ENCODE results near the gene C5orf46. TPM values are rescaled to one million over a fixed set of nuclear protein-coding genes. Genes with fewer than 3 reads are reported as not detected.

The C5orf46 gene
- total and polyA plus RNA-seq, 2 of the 13 experiments (the other 11 are each of a cell fraction or from before 2014, with no cell fraction given): not detected

DNA sequence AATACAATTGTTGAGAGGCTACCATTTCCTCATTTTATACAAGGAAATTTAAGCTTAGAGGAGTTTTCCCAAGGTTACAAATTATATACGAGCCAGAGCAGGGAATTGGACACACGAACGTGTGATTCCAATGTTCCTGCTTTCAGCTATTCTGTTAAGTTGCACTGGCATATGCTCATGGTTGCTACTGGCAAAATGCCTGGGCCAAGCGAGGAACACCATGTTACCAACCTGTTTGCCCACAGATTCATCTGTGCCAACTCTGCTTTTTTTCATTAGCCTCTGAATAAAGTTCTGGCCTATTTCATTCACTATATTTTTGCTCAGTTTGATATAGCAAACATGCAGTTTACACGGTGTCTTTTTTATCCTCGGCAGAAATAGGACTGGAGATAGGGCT lies 5.1 kb upstream of the C5orf46 start:
- ChIA-PET POLR2A (no interaction called here), CTCF (ENCODE audit: low intra/inter-chr PET ratio, low total read pairs) (no interaction called here)
- H3K9ac ChIP-seq (ENCODE audit: insufficient read depth, low read depth, low read length): no peak overlapping the region
- H3K79me2 ChIP-seq (ENCODE audit: insufficient read depth, low read length): no peaks in the 10 kb centered on the region
- H3K4me1 ChIP-seq (ENCODE audit: insufficient read depth, low read length): no peaks in the 10 kb centered on the region
- ATAC-seq (no peak), FAIRE-seq (no peak), DNase-seq (ENCODE audit: low spot score) (no peak)
- BruUV-seq (replicated peaks): no TSS peak
- 1% methylated on average over 6 of the region's 6 CpGs for WGBS (ENCODE audit: low lambda C conversion rate)
- no peaks in the 10 kb centered on the region for H3K9me3 ChIP-seq (ENCODE audit: low read length)
- TF ChIP-seq ZNF564 (CRISPR knock-in tag; IDR thresholded peaks at IDR 0.05) (no peak), SNAPC5 (CRISPR knock-in tag; IDR thresholded peaks at IDR 0.05; ENCODE audit: borderline replicate concordance) (no peak), NR2F2 (IDR thresholded peaks at IDR 0.05; ENCODE audit: borderline replicate concordance, low read depth) (no peak), JUNB (CRISPR knock-in tag; IDR thresholded peaks at IDR 0.05; ENCODE audit: borderline replicate concordance) (no peak), NR3C1 (CRISPR knock-in tag; IDR thresholded peaks at IDR 0.05) (no peak), FOXO1 (CRISPR knock-in tag; IDR thresholded peaks at IDR 0.05) (no peak), NBN (conservative IDR thresholded peaks at IDR 0.05) (no peak), SPEN (CRISPR knock-in tag; IDR thresholded peaks at IDR 0.05; ENCODE audit: low read depth) (no peak), ZNF550 (CRISPR knock-in tag; IDR thresholded peaks at IDR 0.05; ENCODE audit: borderline replicate concordance) (no peak), FOXK1 (CRISPR knock-in tag; IDR thresholded peaks at IDR 0.05; ENCODE audit: borderline replicate concordance, low read depth) (no peak), EP300 (IDR thresholded peaks at IDR 0.05; ENCODE audit: low read depth in 2 of 2, low read length in 2 of 2) (no peak), EP300 (CRISPR knock-in tag; IDR thresholded peaks at IDR 0.05; ENCODE audit: borderline replicate concordance) (no peak), FOSL1 (CRISPR knock-in tag; IDR thresholded peaks at IDR 0.05; ENCODE audit: borderline replicate concordance) (no peak), ZNF10 (CRISPR knock-in tag; IDR thresholded peaks at IDR 0.05; ENCODE audit: borderline replicate concordance, low read depth) (no peak), TEAD2 (CRISPR knock-in tag; IDR thresholded peaks at IDR 0.05) (no peak), HMGXB3 (CRISPR knock-in tag; IDR thresholded peaks at IDR 0.05; ENCODE audit: borderline replicate concordance) (no peak)
- TF ChIP-seq, protein P1, sequence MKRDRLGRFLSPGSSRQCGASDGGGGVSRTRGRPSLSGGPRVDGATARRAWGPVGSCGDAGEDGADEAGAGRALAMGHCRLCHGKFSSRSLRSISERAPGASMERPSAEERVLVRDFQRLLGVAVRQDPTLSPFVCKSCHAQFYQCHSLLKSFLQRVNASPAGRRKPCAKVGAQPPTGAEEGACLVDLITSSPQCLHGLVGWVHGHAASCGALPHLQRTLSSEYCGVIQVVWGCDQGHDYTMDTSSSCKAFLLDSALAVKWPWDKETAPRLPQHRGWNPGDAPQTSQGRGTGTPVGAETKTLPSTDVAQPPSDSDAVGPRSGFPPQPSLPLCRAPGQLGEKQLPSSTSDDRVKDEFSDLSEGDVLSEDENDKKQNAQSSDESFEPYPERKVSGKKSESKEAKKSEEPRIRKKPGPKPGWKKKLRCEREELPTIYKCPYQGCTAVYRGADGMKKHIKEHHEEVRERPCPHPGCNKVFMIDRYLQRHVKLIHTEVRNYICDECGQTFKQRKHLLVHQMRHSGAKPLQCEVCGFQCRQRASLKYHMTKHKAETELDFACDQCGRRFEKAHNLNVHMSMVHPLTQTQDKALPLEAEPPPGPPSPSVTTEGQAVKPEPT (CRISPR knock-in tag; IDR thresholded peaks at IDR 0.05; ENCODE audit: low read depth): no peak
- TF ChIP-seq, protein P2, sequence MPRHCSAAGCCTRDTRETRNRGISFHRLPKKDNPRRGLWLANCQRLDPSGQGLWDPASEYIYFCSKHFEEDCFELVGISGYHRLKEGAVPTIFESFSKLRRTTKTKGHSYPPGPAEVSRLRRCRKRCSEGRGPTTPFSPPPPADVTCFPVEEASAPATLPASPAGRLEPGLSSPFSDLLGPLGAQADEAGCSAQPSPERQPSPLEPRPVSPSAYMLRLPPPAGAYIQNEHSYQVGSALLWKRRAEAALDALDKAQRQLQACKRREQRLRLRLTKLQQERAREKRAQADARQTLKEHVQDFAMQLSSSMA (CRISPR knock-in tag; IDR thresholded peaks at IDR 0.05): no peak
- no peak overlapping the region for H3K27ac ChIP-seq (ENCODE audit: extremely low read length, insufficient read depth, low read length)
- no peak overlapping the region for H3K4me3 ChIP-seq (replicated peaks in 1 of 3; ENCODE audit: insufficient read depth in 1 of 3, low read depth in 2 of 3, low read length in 3 of 3)
- H4K20me1 ChIP-seq (ENCODE audit: insufficient read depth, low read length): no peaks in the 10 kb centered on the region
- no peaks in the 10 kb centered on the region for H3K27me3 ChIP-seq (ENCODE audit: control insufficient read depth in 1 of 2, insufficient read depth in 2 of 2, low read length in 2 of 2)
- no peak overlapping the region for H2AFZ ChIP-seq (ENCODE audit: low read length)
- no peak overlapping the region for H3K4me2 ChIP-seq (ENCODE audit: low read depth, low read length)
- intact Hi-C loops (cut with micrococcal nuclease; ENCODE audit: unreplicated experiment): no loop called here
- in situ Hi-C loops (cut with HindIII; ENCODE audit: extremely low pct_ligation_motif_present, low pct_unique_long_range_greater_than_20kb): no loop called here
- H3K36me3 ChIP-seq (replicated peaks in 1 of 2; ENCODE audit: control insufficient read depth in 1 of 2, insufficient read depth in 2 of 2, low read length in 2 of 2): no peaks in the 10 kb centered on the region

Measured in HepG2 (cell line).